Gastroesophageal sphincter (tissue), 3 donors: ENCODE results near the gene IL22RA2.

Source experiments
- EP300 ChIP-seq: sonication (generic); formaldehyde crosslinking; IDR thresholded peaks from one replicate; pipeline ENCODE4 v1.6.1; 2017; ENCODE audit warnings: antibody characterized with exemption, mild to moderate bottlenecking
- POLR2A ChIP-seq, 2 donors: fragments of 450-650 bp; IDR thresholded peaks; one replicate each; pipeline ENCODE4 v1.6.1; 2017; ENCODE audit warnings: antibody characterized with exemption in 2 of 2, mild to moderate bottlenecking in 2 of 2, moderate library complexity in 1 of 2
- TF ChIP-seq, protein P1 (sequence below), 4 experiments: fragments of 200-600 bp in 2 of 4; fragments of 450-650 bp in 2 of 4; sonication (generic) in 1 of 4; IDR thresholded peaks; one replicate each; pipeline ENCODE4 v1.5.1; 2017 to 2019; ENCODE audit warnings: antibody characterized with exemption in 4 of 4, mild to moderate bottlenecking in 2 of 4, moderate library complexity in 2 of 4

DNA sequence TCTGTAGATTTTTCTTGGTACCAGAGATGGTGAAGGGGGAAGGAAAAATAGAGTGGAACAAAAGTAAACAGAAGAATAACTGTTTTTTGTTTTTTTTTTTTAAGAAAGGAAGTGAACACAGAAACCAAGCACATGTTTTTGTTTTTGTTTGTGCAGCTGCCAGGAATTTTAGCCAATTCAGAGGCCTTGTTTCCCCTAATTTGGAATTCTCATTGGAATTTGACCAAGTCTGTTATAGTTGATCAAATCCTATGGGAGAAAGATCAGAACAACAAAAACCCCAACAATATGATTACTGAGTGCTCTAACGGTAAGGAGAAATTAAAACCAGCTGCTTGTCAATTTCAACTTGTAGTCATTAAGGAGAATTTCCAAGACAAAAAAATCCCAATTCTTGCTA lies 18.2 kb upstream of the IL22RA2 start:
- TF ChIP-seq, protein P1, sequence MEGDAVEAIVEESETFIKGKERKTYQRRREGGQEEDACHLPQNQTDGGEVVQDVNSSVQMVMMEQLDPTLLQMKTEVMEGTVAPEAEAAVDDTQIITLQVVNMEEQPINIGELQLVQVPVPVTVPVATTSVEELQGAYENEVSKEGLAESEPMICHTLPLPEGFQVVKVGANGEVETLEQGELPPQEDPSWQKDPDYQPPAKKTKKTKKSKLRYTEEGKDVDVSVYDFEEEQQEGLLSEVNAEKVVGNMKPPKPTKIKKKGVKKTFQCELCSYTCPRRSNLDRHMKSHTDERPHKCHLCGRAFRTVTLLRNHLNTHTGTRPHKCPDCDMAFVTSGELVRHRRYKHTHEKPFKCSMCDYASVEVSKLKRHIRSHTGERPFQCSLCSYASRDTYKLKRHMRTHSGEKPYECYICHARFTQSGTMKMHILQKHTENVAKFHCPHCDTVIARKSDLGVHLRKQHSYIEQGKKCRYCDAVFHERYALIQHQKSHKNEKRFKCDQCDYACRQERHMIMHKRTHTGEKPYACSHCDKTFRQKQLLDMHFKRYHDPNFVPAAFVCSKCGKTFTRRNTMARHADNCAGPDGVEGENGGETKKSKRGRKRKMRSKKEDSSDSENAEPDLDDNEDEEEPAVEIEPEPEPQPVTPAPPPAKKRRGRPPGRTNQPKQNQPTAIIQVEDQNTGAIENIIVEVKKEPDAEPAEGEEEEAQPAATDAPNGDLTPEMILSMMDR (IDR thresholded peaks at IDR 0.05), result no peak
- TF ChIP-seq POLR2A (IDR thresholded peaks at IDR 0.05) (no peak), EP300 (no peak)
